SK-N-DZ (cell line): ENCODE measurements around the gene SH3YL1.
A peak's percentile ranks its signal among the peaks of the same experiment; 100 is the strongest.

ENCODE experiments used
- DNase-seq: peaks from one replicate; pipeline ENCODE4 v3.0.0-alpha.2; 2015; ENCODE audit warnings: low spot score

The SH3YL1 gene

GRCh38 chr2:258933-259332 is 4.9 kb downstream of the SH3YL1 start:
- DNase-seq, result no peak

GRCh38 chr2:257842-258241 is 6.0 kb downstream of the SH3YL1 start:
- DNase-seq, result no peak

- DNase-seq, result no peak
Observed at GRCh38 chr2:257429-257828, 6.4 kb downstream of the SH3YL1 start.

GRCh38 chr2:256094-256493 is 7.7 kb downstream of the SH3YL1 start:
- no peak for DNase-seq

- no peak for DNase-seq
Observed at GRCh38 chr2:255195-255594, 8.6 kb downstream of the SH3YL1 start.

GRCh38 chr2:254241-254640 is 9.6 kb downstream of the SH3YL1 start:
- no peak for DNase-seq

- no peak for DNase-seq
Observed at GRCh38 chr2:253202-253638, 10.6 kb downstream of the SH3YL1 start.

- DNase-seq, result no peak
Observed at GRCh38 chr2:252001-252602, 11.7 kb downstream of the SH3YL1 start.

GRCh38 chr2:249538-250042 is 14.2 kb downstream of the SH3YL1 start:
- no peak for DNase-seq

GRCh38 chr2:248724-249123 is 15.1 kb downstream of the SH3YL1 start:
- no peak for DNase-seq

- DNase-seq, result peak; percentile 56
Observed at GRCh38 chr2:246489-247144, 17.2 kb downstream of the SH3YL1 start.

- no peak for DNase-seq
Observed at GRCh38 chr2:244547-244946, 19.3 kb downstream of the SH3YL1 start.

GRCh38 chr2:238869-239268 is 25.0 kb downstream of the SH3YL1 start:
- DNase-seq, result no peak

GRCh38 chr2:238431-238830 is 25.4 kb downstream of the SH3YL1 start:
- DNase-seq, result no peak

- no peak for DNase-seq
Observed at GRCh38 chr2:237878-238277, 26.0 kb downstream of the SH3YL1 start.

GRCh38 chr2:236993-237539 is 26.8 kb downstream of the SH3YL1 start:
- DNase-seq, result no peak

GRCh38 chr2:234421-234820 is 29.4 kb downstream of the SH3YL1 start:
- DNase-seq, result no peak

- DNase-seq, result no peak
Observed at GRCh38 chr2:233030-233429, 30.8 kb downstream of the SH3YL1 start.

GRCh38 chr2:231521-232185 is 32.2 kb downstream of the SH3YL1 start:
- no peak for DNase-seq

GRCh38 chr2:228518-229278 is 35.1 kb downstream of the SH3YL1 start:
- no peak for DNase-seq

GRCh38 chr2:228115-228514 is 35.7 kb downstream of the SH3YL1 start:
- DNase-seq, result no peak
